Right lobe of liver (tissue), 6 donors: ENCODE measurements around the gene ATG7. TPM values are rescaled to one million over a fixed set of nuclear protein-coding genes. Genes with fewer than 3 reads are reported as not detected.

ENCODE experiments used
- ATAC-seq, 4 donors: fragments of 200-7000 bp; cut with Tn5 transposase; one replicate each; pipeline ENCODE4 v1.9.1; 2020; ENCODE audit warnings: mild to moderate bottlenecking in 4 of 4, moderate library complexity in 4 of 4
- DNase-seq, 3 donors: peaks; one replicate each; pipeline ENCODE4 v3.0.0-alpha.2; 2020
- H3K27ac ChIP-seq, 3 donors: fragments of 200-600 bp; one replicate each; pipeline ENCODE4 v1.8.0; 2022
- H3K27me3 ChIP-seq, 2 donors: fragments of 200-600 bp; one replicate each; pipeline ENCODE4 v1.8.0; 2022
- H3K36me3 ChIP-seq, 4 donors: fragments of 200-600 bp; sonication (generic) in 1 of 4; one replicate each; pipeline versions ENCODE4 v1.5.1 to v1.8.0; 2017 to 2022; ENCODE audit warnings: control low read depth in 1 of 4
- H3K4me1 ChIP-seq, 4 donors: fragments of 200-600 bp; sonication (generic) in 1 of 4; one replicate each; pipeline versions ENCODE4 v1.5.1 to v1.8.0; 2017 to 2022; ENCODE audit warnings: control low read depth in 1 of 4
- H3K4me3 ChIP-seq, 3 donors: fragments of 200-600 bp; one replicate each; pipeline ENCODE4 v1.8.0; 2022
- H3K9me3 ChIP-seq, 4 donors: fragments of 200-600 bp; sonication (generic) in 1 of 4; one replicate each; pipeline versions ENCODE4 v1.5.1 to v1.8.0; 2017 to 2022; ENCODE audit warnings: control low read depth in 1 of 4
- POLR2A ChIP-seq: fragments of 450-650 bp; IDR thresholded peaks from one replicate; pipeline ENCODE4 v1.6.1; 2017; ENCODE audit warnings: antibody characterized with exemption, mild to moderate bottlenecking
- WGBS: methylation state at CpG from one replicate; pipeline ENCODE4 v1.1.6; 2018; ENCODE audit warnings: low coverage, low lambda C conversion rate; ENCODE audit not compliant: insufficient coverage; ENCODE audit errors: missing lambda C conversion rate; 5-methylcytosine and 5-hydroxymethylcytosine counted together
- intact Hi-C, 2 donors: fragments of 100-400 bp; cut with DNase I; formaldehyde crosslinking; loops; one replicate each; pipeline versions ENCODE4 v1.11.2 to v1.14.1; 2022
- total RNA-seq, 6 experiments: library from RNA; depleted of rRNA in 2 of 6; stranded (reverse); fragments of >200 nt in 2 of 6; fragmentation: NEBNext Ultra II Directional in 3 of 6; extraction: Animal tissue kit (Norgen Biotek cat#: 25700) in 3 of 6; gene quantifications; one replicate each; pipeline versions ENCODE4 v1.1.0 to v1.2.4, GENCODE V29; 2016 to 2023
- TF ChIP-seq, protein P1 (sequence below), 4 donors: fragments of 200-600 bp in 3 of 4; fragments of 450-650 bp in 1 of 4; IDR thresholded peaks; one replicate each; pipeline versions ENCODE4 v1.5.1 to v1.8.0; 2016 to 2022; ENCODE audit warnings: antibody characterized with exemption in 4 of 4, mild to moderate bottlenecking in 2 of 4
- donor health status: DM: no; HTN: yes; CAD: no.
- donor health status: DM: no; HTN: no; CAD: no.
- donor health status: DM: no; HTN: no; CAD: no.
- donor health status: DM: no; HTN: yes; CAD: no.
- donor health status: DM: no; HTN: yes; CAD: no.

ATG7 gene
- total RNA-seq, 6 experiments from 2014 or later = 13.6 to 21.1 (median 15.8) TPM

DNA sequence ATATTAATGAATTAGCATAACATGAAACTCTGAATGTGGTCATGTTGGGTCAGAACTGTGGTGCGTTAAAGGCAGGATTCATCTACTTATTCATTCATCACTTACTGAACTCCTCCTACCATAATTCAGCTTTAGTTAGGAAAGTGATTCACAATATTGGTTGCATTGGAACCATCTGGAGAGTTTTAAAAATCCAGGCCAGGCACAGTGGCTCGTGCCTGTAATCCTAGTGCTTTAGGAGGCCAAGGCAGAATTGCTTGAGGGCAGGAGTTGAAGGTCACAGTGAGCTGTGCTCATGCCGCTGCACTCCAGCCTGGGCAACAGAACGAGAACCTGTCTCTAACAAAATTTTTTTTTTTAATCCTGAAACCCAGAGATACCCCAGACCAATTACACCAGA is 44.2 kb upstream of the ATG7 start:
- no peak overlapping the region for H3K27ac ChIP-seq
- 51% methylated on average over 4 of the region's 4 CpGs for WGBS
- no peak for DNase-seq
- TF ChIP-seq, protein P1, sequence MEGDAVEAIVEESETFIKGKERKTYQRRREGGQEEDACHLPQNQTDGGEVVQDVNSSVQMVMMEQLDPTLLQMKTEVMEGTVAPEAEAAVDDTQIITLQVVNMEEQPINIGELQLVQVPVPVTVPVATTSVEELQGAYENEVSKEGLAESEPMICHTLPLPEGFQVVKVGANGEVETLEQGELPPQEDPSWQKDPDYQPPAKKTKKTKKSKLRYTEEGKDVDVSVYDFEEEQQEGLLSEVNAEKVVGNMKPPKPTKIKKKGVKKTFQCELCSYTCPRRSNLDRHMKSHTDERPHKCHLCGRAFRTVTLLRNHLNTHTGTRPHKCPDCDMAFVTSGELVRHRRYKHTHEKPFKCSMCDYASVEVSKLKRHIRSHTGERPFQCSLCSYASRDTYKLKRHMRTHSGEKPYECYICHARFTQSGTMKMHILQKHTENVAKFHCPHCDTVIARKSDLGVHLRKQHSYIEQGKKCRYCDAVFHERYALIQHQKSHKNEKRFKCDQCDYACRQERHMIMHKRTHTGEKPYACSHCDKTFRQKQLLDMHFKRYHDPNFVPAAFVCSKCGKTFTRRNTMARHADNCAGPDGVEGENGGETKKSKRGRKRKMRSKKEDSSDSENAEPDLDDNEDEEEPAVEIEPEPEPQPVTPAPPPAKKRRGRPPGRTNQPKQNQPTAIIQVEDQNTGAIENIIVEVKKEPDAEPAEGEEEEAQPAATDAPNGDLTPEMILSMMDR (IDR thresholded peaks at IDR 0.05) = no peak
- TF ChIP-seq POLR2A = no peak
- no peaks in the 10 kb centered on the region for H3K4me1 ChIP-seq
- no peaks in the 10 kb centered on the region for H3K27me3 ChIP-seq
- intact Hi-C loops = no loop called here
- no peak for ATAC-seq
- no peaks in the 10 kb centered on the region for H3K36me3 ChIP-seq
- no peaks in the 10 kb centered on the region for H3K9me3 ChIP-seq
- no peak overlapping the region for H3K4me3 ChIP-seq

DNA sequence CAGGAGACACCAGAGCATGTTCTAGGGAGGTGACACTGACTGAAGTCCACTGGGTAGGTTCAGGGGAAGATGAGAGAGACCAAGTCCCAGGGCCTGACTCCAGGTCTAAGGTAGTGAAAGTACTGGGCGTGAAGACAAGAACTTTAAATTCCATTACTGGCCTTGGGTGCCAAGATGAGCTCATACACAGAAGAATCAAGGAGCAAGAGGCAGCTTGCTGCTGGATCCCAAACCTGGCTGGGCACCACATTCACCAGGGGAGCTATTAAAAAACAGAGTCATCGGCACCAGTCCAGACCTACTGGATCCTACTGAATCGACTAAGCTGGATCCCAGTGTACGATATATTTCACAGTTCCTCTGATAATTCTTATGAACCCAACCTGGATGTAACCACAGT is 42.1 kb upstream of the ATG7 start:
- WGBS = no CpG with 5 or more reads among the region's 4 CpGs
- no peaks in the 10 kb centered on the region for H3K4me1 ChIP-seq
- no peak for ATAC-seq
- no peaks in the 10 kb centered on the region for H3K27me3 ChIP-seq
- DNase-seq = no peak
- no peak overlapping the region for H3K27ac ChIP-seq
- intact Hi-C loops = no loop called here
- no peak overlapping the region for H3K4me3 ChIP-seq
- no peak for TF ChIP-seq POLR2A
- TF ChIP-seq, protein P1 (IDR thresholded peaks at IDR 0.05) = no peak
- H3K9me3 ChIP-seq = no peaks in the 10 kb centered on the region
- no peaks in the 10 kb centered on the region for H3K36me3 ChIP-seq

DNA sequence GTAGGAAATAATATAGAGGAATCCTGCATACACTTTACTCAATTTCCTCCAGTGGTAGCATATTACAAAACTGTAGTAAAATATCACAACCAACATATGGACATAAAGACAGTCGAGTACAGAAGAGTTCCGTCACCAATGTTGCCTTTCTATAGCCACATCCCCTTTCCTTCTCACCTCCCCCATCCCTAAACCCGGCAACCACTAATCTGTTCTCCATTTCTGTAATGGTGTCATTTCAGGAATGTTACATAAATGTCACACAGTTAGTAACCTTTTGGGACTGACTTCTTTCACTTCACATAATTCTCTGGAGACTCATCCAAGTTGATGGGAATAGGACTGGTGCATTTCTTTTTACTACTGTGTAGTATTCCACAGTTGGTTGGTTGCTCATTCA is 41.4 kb upstream of the ATG7 start:
- no peaks in the 10 kb centered on the region for H3K27me3 ChIP-seq
- TF ChIP-seq POLR2A = no peak
- TF ChIP-seq, protein P1 (IDR thresholded peaks at IDR 0.05) = no peak
- no peak overlapping the region for H3K27ac ChIP-seq
- ATAC-seq (peak in 1 of 4 donors; percentile 13), DNase-seq (no peak)
- H3K36me3 ChIP-seq = no peaks in the 10 kb centered on the region
- H3K4me1 ChIP-seq = no peaks in the 10 kb centered on the region
- intact Hi-C loops = no loop called here
- 25% methylated on average over 3 of the region's 3 CpGs for WGBS
- no peak overlapping the region for H3K4me3 ChIP-seq
- H3K9me3 ChIP-seq = no peaks in the 10 kb centered on the region

DNA sequence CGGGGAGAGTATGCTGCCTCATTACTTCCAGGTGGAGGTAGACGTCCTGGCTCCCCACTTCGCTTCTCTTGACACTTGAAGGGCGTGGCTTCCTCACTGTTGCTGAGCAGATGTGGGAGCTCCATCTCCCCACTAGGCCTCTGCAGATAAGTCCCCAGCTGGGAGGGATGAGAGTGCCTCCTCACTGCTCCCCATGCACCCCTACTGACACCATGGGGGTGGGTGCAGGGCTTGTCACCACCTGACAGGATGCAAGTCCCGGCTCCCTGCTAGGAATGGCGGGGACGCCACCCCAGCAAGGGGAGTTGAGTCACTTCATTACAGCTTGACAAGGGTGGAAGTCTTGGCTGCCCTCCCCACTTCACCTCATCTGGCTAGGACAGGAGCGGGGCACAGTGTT is 36.8 kb upstream of the ATG7 start:
- DNase-seq (no peak), ATAC-seq (no peak)
- Histone ChIP-seq H3K9me3 (no peaks in the 10 kb centered on the region), H3K27ac (no peak overlapping the region), H3K4me3 (no peak overlapping the region), H3K4me1 (no peaks in the 10 kb centered on the region), H3K36me3 (no peaks in the 10 kb centered on the region), H3K27me3 (no peaks in the 10 kb centered on the region)
- TF ChIP-seq POLR2A = no peak
- TF ChIP-seq, protein P1 (IDR thresholded peaks at IDR 0.05) = no peak
- intact Hi-C loops = no loop called here
- 30% methylated on average over 1 of the region's 8 CpGs for WGBS
